SK-N-SH (cell line): ENCODE data around the gene FLACC1. TPM values are rescaled to one million over a fixed set of nuclear protein-coding genes. Genes with fewer than 3 reads are reported as not detected.

Experiments used
- CTCF ChIA-PET: fragments of 300-600, 350-600 bp; formaldehyde crosslinking; extraction: SDS; loops from one replicate; lab custom pipeline; 2021; lab: Yijun Ruan, JAX
- POLR2A ChIA-PET: fragments of 350-600 bp; sonication (Branson Sonifier 250); formaldehyde crosslinking; extraction: SDS; loops from one replicate; lab custom pipeline; 2020; ENCODE audit warnings: antibody characterized with exemption, inconsistent platforms; lab: Yijun Ruan, JAX
- DNase-seq: peaks from one replicate; pipeline ENCODE4 v3.0.0; 2012
- H2AFZ ChIP-seq: fragments of 200-600 bp; sonication (generic); 2 replicates; pipeline ENCODE4 v1.8.1; 2016; ENCODE audit warnings: antibody characterized with exemption, mild to moderate bottlenecking, low read depth
- H3F3A ChIP-seq: fragments of 200-600 bp; sonication (generic); replicated peaks from 2 replicates; pipeline ENCODE3; 2016; ENCODE audit warnings: antibody characterized with exemption, mild to moderate bottlenecking; ENCODE audit not compliant: insufficient read depth
- H3K27ac ChIP-seq, 2 experiments: fragments of 200-500 bp in 1 of 2; fragments of 200-600 bp in 1 of 2; sonication (Bioruptor generic) in 1 of 2; sonication (generic), shearing (Covaris generic) in 1 of 2; 2 replicates each; pipeline versions ENCODE4 v1.5.1 to v1.6.1; 2014 to 2016; ENCODE audit warnings: low read depth in 2 of 2, inconsistent platforms in 1 of 2, low read length in 1 of 2, mild to moderate bottlenecking in 1 of 2, mixed read lengths in 1 of 2
- H3K27me3 ChIP-seq: fragments of 200-600 bp; sonication (generic), shearing (Covaris generic); 2 replicates; pipeline ENCODE4 v1.6.1; 2016; ENCODE audit warnings: mixed run types; ENCODE audit not compliant: insufficient read depth
- H3K36me3 ChIP-seq, 2 experiments: fragments of 200-500 bp in 1 of 2; fragments of 200-600 bp in 1 of 2; sonication (Bioruptor generic) in 1 of 2; sonication (generic) in 1 of 2; replicated peaks in 1 of 2; 2 replicates each; pipeline versions ENCODE3 to v1.5.1; 2014 to 2016; ENCODE audit warnings: low read length in 1 of 2, mild to moderate bottlenecking in 1 of 2; ENCODE audit not compliant: insufficient read depth in 2 of 2, control insufficient read depth in 1 of 2
- H3K4me1 ChIP-seq, 2 experiments: fragments of 200-500 bp in 1 of 2; fragments of 200-600 bp in 1 of 2; sonication (Bioruptor generic) in 1 of 2; sonication (generic), shearing (Covaris generic) in 1 of 2; 2 replicates each; pipeline versions ENCODE4 v1.5.1 to v1.6.1; 2014 to 2016; ENCODE audit warnings: low read depth in 1 of 2, low read length in 1 of 2, mixed run types in 1 of 2; ENCODE audit not compliant: insufficient read depth in 2 of 2, control insufficient read depth in 1 of 2
- H3K4me2 ChIP-seq: fragments of 200-600 bp; sonication (generic), shearing (Covaris generic); 2 replicates; pipeline ENCODE4 v1.6.1; 2017; ENCODE audit warnings: mixed run types
- H3K4me3 ChIP-seq, 2 experiments: fragments of 200-500 bp in 1 of 2; fragments of 200-600 bp in 1 of 2; sonication (Bioruptor generic) in 1 of 2; sonication (generic), shearing (Covaris generic) in 1 of 2; 2 replicates each; pipeline versions ENCODE4 v1.5.1 to v1.8.1; 2014 to 2016; ENCODE audit warnings: low read depth in 2 of 2, inconsistent platforms in 1 of 2, low read length in 1 of 2, mild to moderate bottlenecking in 1 of 2, mixed read lengths in 1 of 2, moderate library complexity in 1 of 2
- H3K79me2 ChIP-seq: fragments of 200-600 bp; sonication (generic); 2 replicates; pipeline ENCODE4 v1.8.1; 2017; ENCODE audit warnings: mild to moderate bottlenecking; ENCODE audit not compliant: insufficient read depth
- H3K9ac ChIP-seq: fragments of 200-600 bp; sonication (generic); 2 replicates; pipeline ENCODE4 v1.6.1; 2017; ENCODE audit warnings: mixed run types
- H3K9me2 ChIP-seq: fragments of 200-600 bp; sonication (generic); 2 replicates; pipeline ENCODE4 v1.6.1; 2017; ENCODE audit warnings: mixed run types
- H3K9me3 ChIP-seq: fragments of 200-600 bp; sonication (generic); 2 replicates; pipeline ENCODE4 v1.6.1; 2017; ENCODE audit warnings: mixed run types, mild to moderate bottlenecking, moderate library complexity
- H4K20me1 ChIP-seq: fragments of 200-600 bp; sonication (generic); 2 replicates; pipeline ENCODE4 v1.6.1; 2017; ENCODE audit warnings: mild to moderate bottlenecking, mixed run types; ENCODE audit not compliant: insufficient read depth
- EP300 ChIP-seq, 2 experiments: IDR thresholded peaks; 2 replicates each; pipeline versions ENCODE4 v1.4.0 to v1.6.1; 2012; ENCODE audit warnings: borderline replicate concordance in 1 of 2, low read depth in 1 of 2, low read length in 1 of 2
- FOSL2 ChIP-seq: IDR thresholded peaks from 2 replicates; pipeline ENCODE4 v1.4.0; 2012; ENCODE audit warnings: low read depth, mild to moderate bottlenecking, moderate library complexity, borderline replicate concordance
- FOXM1 ChIP-seq: IDR thresholded peaks from 2 replicates; pipeline ENCODE4 v1.4.0; 2012; ENCODE audit warnings: low read depth, mild to moderate bottlenecking
- IRF3 ChIP-seq: fragments of 150-350 bp; IDR thresholded peaks from 2 replicates; pipeline ENCODE4 v1.6.1; 2016; ENCODE audit warnings: mild to moderate bottlenecking, low read depth, low read length
- JUND ChIP-seq: IDR thresholded peaks from 2 replicates; pipeline ENCODE4 v1.4.0; 2012
- NFIC ChIP-seq: IDR thresholded peaks from 2 replicates; pipeline ENCODE4 v1.4.0; 2012; ENCODE audit warnings: borderline replicate concordance
- REST ChIP-seq: IDR thresholded peaks from 2 replicates; pipeline ENCODE4 v1.6.1; 2012; ENCODE audit warnings: mild to moderate bottlenecking, low read depth, low read length, moderate library complexity
- SMC3 ChIP-seq: IDR thresholded peaks from 2 replicates; pipeline ENCODE4 v1.6.1; 2012; ENCODE audit warnings: low read depth, low read length, improper control_type of control experiment
- TCF12 ChIP-seq: IDR thresholded peaks from 2 replicates; pipeline ENCODE4 v1.4.0; 2012
- USF2 ChIP-seq: fragments of 150-350 bp; IDR thresholded peaks from 2 replicates; pipeline ENCODE4 v1.6.1; 2017; ENCODE audit warnings: antibody characterized with exemption, low read length, low read depth, borderline replicate concordance
- YY1 ChIP-seq: IDR thresholded peaks from 2 replicates; pipeline ENCODE4 v1.4.0; 2012; ENCODE audit warnings: low read depth, mild to moderate bottlenecking
- ZBTB33 ChIP-seq: IDR thresholded peaks from 2 replicates; pipeline ENCODE4 v1.4.0; 2012; ENCODE audit warnings: low read depth, borderline replicate concordance
- WGBS: methylation state at CpG from one replicate; pipeline ENCODE4 v1.1.6; 2017; ENCODE audit warnings: low lambda C conversion rate; 5-methylcytosine and 5-hydroxymethylcytosine counted together
- polyA plus RNA-seq, 3 experiments: library from polyadenylated mRNA; depleted of rRNA; stranded (reverse); fragments of >200 nt; gene quantifications; 2 replicates each; pipeline ENCODE4 v1.2.3, GENCODE V29; 2012

Gene FLACC1
- polyA plus RNA-seq, 1 of the 3 experiments (the other 2 are of a cell fraction): 0.35 TPM

- ChIA-PET POLR2A (no interaction called here), CTCF (no interaction called here)
- Histone ChIP-seq H3K9ac (no peak overlapping the region), H3K9me3 (no peaks in the 10 kb centered on the region), H3F3A (no peaks in the 10 kb centered on the region), H3K27ac (no peak overlapping the region), H3K4me2 (no peak overlapping the region), H4K20me1 (no peaks in the 10 kb centered on the region), H3K9me2 (no peaks in the 10 kb centered on the region), H3K27me3 (no peaks in the 10 kb centered on the region), H3K79me2 (no peaks in the 10 kb centered on the region), H3K36me3 (peaks cover 8 to 19% of the 10 kb centered on the region in 2 experiments), H3K4me1 (no peaks in the 10 kb centered on the region), H3K4me3 (no peak overlapping the region), H2AFZ (no peak overlapping the region)
- TF ChIP-seq NFIC: no peak
- no peak for TF ChIP-seq FOXM1
- TF ChIP-seq FOSL2: no peak
- TF ChIP-seq USF2: no peak
- no peak for TF ChIP-seq ZBTB33
- TF ChIP-seq REST: no peak
- TF ChIP-seq SMC3: no peak
- TF ChIP-seq EP300 (IDR thresholded peaks at IDR 0.05; ENCODE audit: borderline replicate concordance in 1 of 2, low read depth in 1 of 2, low read length in 1 of 2): no peak
- no peak for TF ChIP-seq YY1
- no peak for TF ChIP-seq IRF3
- no peak for TF ChIP-seq JUND
- no peak for TF ChIP-seq TCF12
- WGBS: 94% methylated on average over 2 of the region's 2 CpGs
- no peak for DNase-seq
These were observed 87.4 kb downstream of the FLACC1 start for GRCh38 chr2:201269764-201270163.
